ENCODE measurements around the gene C19orf81.

The C19orf81 gene

GRCh38 chr19:50677636-50678035 lies 28.4 kb downstream of the C19orf81 start:
- H3K4me3 ChIP-seq (ENCODE audit: low read depth, low read length) = no peak overlapping the region
- TF ChIP-seq CTCF (IDR thresholded peaks at IDR 0.05; ENCODE audit: borderline replicate concordance, insufficient read depth, low read depth, low read length) = no peak

GRCh38 chr19:50678323-50678722 lies 29.1 kb downstream of the C19orf81 start:
- no peak for TF ChIP-seq CTCF (IDR thresholded peaks at IDR 0.05; ENCODE audit: borderline replicate concordance, insufficient read depth, low read depth, low read length)

GRCh38 chr19:50679177-50680125 lies 30.2 kb downstream of the C19orf81 start:
- TF ChIP-seq CTCF (IDR thresholded peaks at IDR 0.05; ENCODE audit: borderline replicate concordance, insufficient read depth, low read depth, low read length) = no peak
- H3K4me3 ChIP-seq (ENCODE audit: low read depth, low read length) = no peak overlapping the region

More at GRCh38 chr19:50678323-50678722, 29.1 kb downstream of the C19orf81 start:
- H3K4me3 ChIP-seq (ENCODE audit: low read depth, low read length) = no peak overlapping the region

- no peak for TF ChIP-seq CTCF (IDR thresholded peaks at IDR 0.05; ENCODE audit: borderline replicate concordance, insufficient read depth, low read depth, low read length)
- H3K4me3 ChIP-seq (ENCODE audit: low read depth, low read length) = no peak overlapping the region
Measured at GRCh38 chr19:50686310-50687032, 37.2 kb downstream of the C19orf81 start.

- no peak for TF ChIP-seq CTCF (IDR thresholded peaks at IDR 0.05; ENCODE audit: borderline replicate concordance, insufficient read depth, low read depth, low read length)
- no peak overlapping the region for H3K4me3 ChIP-seq (ENCODE audit: low read depth, low read length)
Measured at GRCh38 chr19:50688766-50689165, 39.5 kb downstream of the C19orf81 start.

GRCh38 chr19:50690439-50690838 lies 41.2 kb downstream of the C19orf81 start:
- no peak overlapping the region for H3K4me3 ChIP-seq (ENCODE audit: low read depth, low read length)

More at GRCh38 chr19:50690439-50690838, 41.2 kb downstream of the C19orf81 start:
- no peak for TF ChIP-seq CTCF (IDR thresholded peaks at IDR 0.05; ENCODE audit: borderline replicate concordance, insufficient read depth, low read depth, low read length)

All from GM12875 (cell line).